OCI-LY3 (cell line): ENCODE results near the gene PERCC1.
"Not testable (repeated sequence)": the region's sequence is repeated elsewhere in the genome, so short reads cannot be mapped to it uniquely, and the experiment has no call there.

ENCODE experiments used
- H2AFZ ChIP-seq: fragments of 200-600, 300-600 bp; shearing (Covaris generic); 2 replicates; pipeline ENCODE4 v1.6.0; 2014; ENCODE audit warnings: antibody characterized with exemption, low read depth, low read length
- H3K27ac ChIP-seq: fragments of 200-600, 300-600 bp; sonication (generic); 2 replicates; pipeline ENCODE4 v1.5.1; 2014; ENCODE audit warnings: mild to moderate bottlenecking, low read length, moderate library complexity, mixed read lengths
- H3K27me3 ChIP-seq: fragments of 200-600, 300-600 bp; sonication (generic); 2 replicates; pipeline ENCODE4 v1.6.1; 2014; ENCODE audit warnings: low read depth, low read length, mixed read lengths
- H3K36me3 ChIP-seq: fragments of 200-600, 300-600 bp; sonication (generic); replicated peaks from 2 replicates; pipeline ENCODE3; 2014; ENCODE audit warnings: low read depth, low read length, mixed read lengths
- H3K4me1 ChIP-seq: fragments of 300-600, 200-600 bp; sonication (generic); 2 replicates; pipeline ENCODE4 v1.6.1; 2014; ENCODE audit warnings: low read length, mixed read lengths
- H3K4me2 ChIP-seq: fragments of 200-600, 300-600 bp; sonication (generic); 2 replicates; pipeline ENCODE4 v1.6.1; 2014; ENCODE audit warnings: low read length, mixed read lengths
- H3K4me3 ChIP-seq: fragments of 300-600, 200-600 bp; sonication (generic); 2 replicates; pipeline ENCODE4 v1.5.1; 2014; ENCODE audit warnings: antibody characterized with exemption, mild to moderate bottlenecking, low read length, moderate library complexity
- H3K79me2 ChIP-seq: fragments of 300-600, 200-600 bp; shearing (Covaris generic); 2 replicates; pipeline ENCODE4 v1.6.1; 2014; ENCODE audit warnings: mild to moderate bottlenecking, low read length, mixed read lengths
- H3K9ac ChIP-seq: fragments of 300-600, 200-600 bp; shearing (Covaris generic); 2 replicates; pipeline ENCODE4 v1.6.0; 2014; ENCODE audit warnings: mild to moderate bottlenecking, low read length, moderate library complexity
- H3K9me3 ChIP-seq: fragments of 200-600, 300-600 bp; shearing (Covaris generic); 2 replicates; pipeline ENCODE4 v1.6.1; 2014; ENCODE audit warnings: low read length, mixed read lengths; ENCODE audit not compliant: insufficient read depth
- H4K20me1 ChIP-seq: fragments of 200-600, 300-600 bp; sonication (generic); 2 replicates; pipeline ENCODE4 v1.6.1; 2016; ENCODE audit warnings: low read length, mixed read lengths; ENCODE audit not compliant: insufficient read depth
- EZH2phosphoT487 ChIP-seq: fragments of 200-600 bp; shearing (Covaris generic); IDR thresholded peaks from 2 replicates; pipeline ENCODE4 v1.6.1; 2018; ENCODE audit warnings: antibody characterized with exemption, mixed run types, low read depth
- TF ChIP-seq, protein P1 (sequence below): fragments of 200-600, 300-600 bp; sonication (generic); IDR thresholded peaks from 2 replicates; pipeline ENCODE4 v1.5.1; 2014; ENCODE audit warnings: antibody characterized with exemption, low read length, low read depth

The PERCC1 gene

DNA sequence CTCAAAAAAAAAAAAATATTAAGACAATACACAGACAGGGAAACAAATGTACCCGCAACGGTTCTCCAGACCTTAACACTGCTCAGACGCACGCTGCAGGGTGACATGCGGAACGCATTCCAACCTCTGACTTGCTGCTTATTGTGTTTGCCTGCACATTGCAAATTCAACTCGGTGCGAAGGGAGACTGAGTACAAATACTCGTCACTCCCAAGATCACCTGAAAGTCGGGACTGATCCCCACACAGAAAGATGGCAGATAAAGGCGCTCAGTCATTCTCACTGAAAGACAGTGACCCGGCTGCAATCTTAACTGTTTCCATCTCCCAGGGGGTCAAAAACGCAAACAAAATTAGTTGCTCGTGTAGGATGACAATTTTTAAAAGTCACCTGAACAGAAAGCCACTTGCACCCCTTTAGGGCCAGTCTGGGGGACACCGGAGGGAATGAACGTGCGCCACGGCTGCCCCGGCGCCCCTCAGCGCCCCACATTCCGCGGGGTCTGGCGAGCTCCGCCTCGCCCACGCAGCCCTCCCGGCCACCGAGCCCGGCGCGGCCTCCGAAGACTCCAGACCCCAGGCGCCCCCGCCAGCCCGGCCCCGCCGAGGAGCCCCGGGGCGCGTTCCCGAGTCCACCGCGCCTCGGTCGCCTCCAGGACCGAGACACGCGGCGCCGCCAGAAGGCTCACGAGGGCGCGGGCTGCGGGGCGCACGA, 43.4 kb downstream of the PERCC1 start:
- H3K27me3 ChIP-seq = no peaks in the 10 kb centered on the region
- H3K79me2 ChIP-seq = peaks cover 41% of the 10 kb centered on the region
- no peaks in the 10 kb centered on the region for H4K20me1 ChIP-seq
- no peaks in the 10 kb centered on the region for H3K9me3 ChIP-seq
- H3K36me3 ChIP-seq = no peaks in the 10 kb centered on the region
- H3K4me1 ChIP-seq = peaks cover 8% of the 10 kb centered on the region
- no peak overlapping the region for H3K27ac ChIP-seq
- peak overlapping the region; percentile 95 for H3K9ac ChIP-seq
- H3K4me2 ChIP-seq = peak overlapping the region; percentile 96
- TF ChIP-seq, protein P1, sequence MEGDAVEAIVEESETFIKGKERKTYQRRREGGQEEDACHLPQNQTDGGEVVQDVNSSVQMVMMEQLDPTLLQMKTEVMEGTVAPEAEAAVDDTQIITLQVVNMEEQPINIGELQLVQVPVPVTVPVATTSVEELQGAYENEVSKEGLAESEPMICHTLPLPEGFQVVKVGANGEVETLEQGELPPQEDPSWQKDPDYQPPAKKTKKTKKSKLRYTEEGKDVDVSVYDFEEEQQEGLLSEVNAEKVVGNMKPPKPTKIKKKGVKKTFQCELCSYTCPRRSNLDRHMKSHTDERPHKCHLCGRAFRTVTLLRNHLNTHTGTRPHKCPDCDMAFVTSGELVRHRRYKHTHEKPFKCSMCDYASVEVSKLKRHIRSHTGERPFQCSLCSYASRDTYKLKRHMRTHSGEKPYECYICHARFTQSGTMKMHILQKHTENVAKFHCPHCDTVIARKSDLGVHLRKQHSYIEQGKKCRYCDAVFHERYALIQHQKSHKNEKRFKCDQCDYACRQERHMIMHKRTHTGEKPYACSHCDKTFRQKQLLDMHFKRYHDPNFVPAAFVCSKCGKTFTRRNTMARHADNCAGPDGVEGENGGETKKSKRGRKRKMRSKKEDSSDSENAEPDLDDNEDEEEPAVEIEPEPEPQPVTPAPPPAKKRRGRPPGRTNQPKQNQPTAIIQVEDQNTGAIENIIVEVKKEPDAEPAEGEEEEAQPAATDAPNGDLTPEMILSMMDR = no peak
- TF ChIP-seq EZH2phosphoT487 = no peak
- H2AFZ ChIP-seq = no peak overlapping the region
- H3K4me3 ChIP-seq = peak overlapping the region; percentile 97

GRCh38 chr16:1474796-1475551, 44.1 kb downstream of the PERCC1 start, which contains the start of gene CLCN7:
Gene CLCN7 (minus strand): TSS chr16:1475028. CDS start chr16:1474974, 54 bp downstream.
- H3K27ac ChIP-seq = peak within 1 kb of the TSS; percentile 66
- H3K4me3 ChIP-seq = peak within 1 kb of the TSS; percentile 97
- no peaks in the 10 kb centered on the region for H3K9me3 ChIP-seq
- H3K4me2 ChIP-seq = peak within 1 kb of the TSS; percentile 96
- TF ChIP-seq, protein P1 = no peak
- no peak for TF ChIP-seq EZH2phosphoT487
- peak within 1 kb of the TSS; percentile 95 for H3K9ac ChIP-seq
- H3K4me1 ChIP-seq = peaks cover 8% of the 10 kb centered on the region
- H2AFZ ChIP-seq = peak within 1 kb of the TSS; percentile 69
- H4K20me1 ChIP-seq = no peaks in the 10 kb centered on the region
- peaks cover 36% of the 10 kb centered on the region for H3K79me2 ChIP-seq
- no peaks in the 10 kb centered on the region for H3K27me3 ChIP-seq
- no peaks in the 10 kb centered on the region for H3K36me3 ChIP-seq

DNA sequence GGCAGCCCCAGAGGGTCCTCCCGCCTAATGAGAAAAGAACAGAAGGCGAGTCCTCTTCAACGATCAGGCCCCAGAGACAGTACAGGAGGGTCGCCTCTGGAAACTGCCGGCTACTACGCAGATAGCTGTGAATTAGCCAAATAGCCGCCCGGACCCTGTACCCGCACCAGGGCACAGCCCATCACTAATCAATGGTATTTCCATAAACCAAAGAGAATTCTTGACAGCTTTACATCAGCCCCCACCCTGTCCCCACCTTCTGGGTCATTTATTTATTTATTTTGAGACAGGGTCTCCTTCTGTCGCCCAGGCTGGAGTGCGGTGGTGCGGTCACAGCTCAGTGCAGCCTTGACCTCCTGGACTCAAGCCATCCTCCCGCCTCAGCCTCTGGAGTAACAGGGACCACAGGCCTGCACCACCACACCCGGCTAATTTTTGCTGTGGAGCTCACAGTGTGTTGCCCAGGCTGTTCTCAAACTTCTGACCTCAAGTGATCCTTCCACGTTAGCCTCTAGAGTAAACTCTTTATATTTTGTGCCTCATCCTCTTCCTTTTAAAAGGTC, 44.8 kb downstream of the PERCC1 start:
- Histone ChIP-seq H3K36me3 (no peaks in the 10 kb centered on the region), H3K9ac (peak overlapping the region; percentile 95), H3K27ac (peak overlapping the region; percentile 66), H3K9me3 (no peaks in the 10 kb centered on the region), H3K4me1 (peaks cover 8% of the 10 kb centered on the region), H4K20me1 (no peaks in the 10 kb centered on the region), H3K4me3 (peak overlapping the region; percentile 97), H3K27me3 (no peaks in the 10 kb centered on the region), H3K79me2 (peaks cover 34% of the 10 kb centered on the region), H2AFZ (no peak overlapping the region), H3K4me2 (peak overlapping the region; percentile 67)
- no peak for TF ChIP-seq EZH2phosphoT487
- TF ChIP-seq, protein P1 = no peak

GRCh38 chr16:1477033-1477432, 46.2 kb downstream of the PERCC1 start:
- TF ChIP-seq, protein P1 = no peak
- TF ChIP-seq EZH2phosphoT487 = no peak
- no peaks in the 10 kb centered on the region for H4K20me1 ChIP-seq
- H3K79me2 ChIP-seq = peaks cover 25% of the 10 kb centered on the region
- no peaks in the 10 kb centered on the region for H3K36me3 ChIP-seq
- H3K27me3 ChIP-seq = no peaks in the 10 kb centered on the region
- H3K4me3 ChIP-seq = no peak overlapping the region
- no peak overlapping the region for H3K4me2 ChIP-seq
- H3K9me3 ChIP-seq = no peaks in the 10 kb centered on the region
- H3K27ac ChIP-seq = no peak overlapping the region
- no peak overlapping the region for H3K9ac ChIP-seq
- H3K4me1 ChIP-seq = peaks cover 8% of the 10 kb centered on the region
- H2AFZ ChIP-seq = no peak overlapping the region

- not testable (repeated sequence) for H3K9ac ChIP-seq, H3K4me3 ChIP-seq, H3K4me1 ChIP-seq, H3K36me3 ChIP-seq, H3K27me3 ChIP-seq, H2AFZ ChIP-seq, H3K27ac ChIP-seq, H3K4me2 ChIP-seq, H4K20me1 ChIP-seq, H3K9me3 ChIP-seq
- peaks cover 16% of the 10 kb centered on the region for H3K79me2 ChIP-seq
These were observed 48.1 kb downstream of the PERCC1 start for GRCh38 chr16:1478937-1479336.
